Pancreas (tissue), 10 donors: ENCODE results near the gene HPS5. TPM values are rescaled to one million over a fixed set of nuclear protein-coding genes. Genes with fewer than 3 reads are reported as not detected.

Source experiments
- ATAC-seq, 4 donors: fragments of 200-7000 bp; cut with Tn5 transposase; one replicate each; pipeline versions ENCODE4 v1.8.0 to v1.9.1; 2020; ENCODE audit warnings: mild to moderate bottlenecking in 4 of 4, moderate library complexity in 4 of 4
- DNase-seq, 6 donors: peaks; one replicate each; pipeline ENCODE4 v3.0.0-alpha.2; 2020
- FAIRE-seq: peaks from 2 replicates; lab custom pipeline; 2012; peaks lifted over from hg19 to GRCh38; lab: Jason Lieb, UNC
- H3K27ac ChIP-seq, 4 donors: fragments of 200-600 bp; sonication (generic); 1 replicate in 3 of 4; 2 replicates in 1 of 4; pipeline versions ENCODE4 v1.5.0 to v1.8.0; 2020
- H3K27me3 ChIP-seq, 4 donors: fragments of 200-600 bp; one replicate each; pipeline ENCODE4 v1.8.0; 2021
- H3K36me3 ChIP-seq, 3 donors: fragments of 200-600 bp; sonication (generic) in 1 of 3; one replicate each; pipeline versions ENCODE4 v1.5.0 to v1.8.0; 2020 to 2021
- H3K4me1 ChIP-seq, 3 donors: fragments of 200-600 bp; one replicate each; pipeline ENCODE4 v1.8.0; 2021
- H3K4me3 ChIP-seq, 4 donors: fragments of 200-600 bp; sonication (generic) in 2 of 4; one replicate each; pipeline versions ENCODE4 v1.5.0 to v1.8.0; 2020 to 2021
- H3K9me3 ChIP-seq, 4 donors: fragments of 200-600 bp; one replicate each; pipeline ENCODE4 v1.8.0; 2021
- CTCF ChIP-seq, 4 donors: fragments of 200-600 bp; sonication (generic) in 3 of 4; IDR thresholded peaks; one replicate each; pipeline versions ENCODE4 v1.5.0 to v1.8.0; 2021; ENCODE audit warnings: antibody characterized with exemption in 4 of 4
- WGBS, 2 donors: extraction: QIAGEN DNeasy Blood & Tissue Kit; methylation state at CpG; one replicate each; pipeline ENCODE4 v1.1.7; 2013; 5-methylcytosine and 5-hydroxymethylcytosine counted together
- intact Hi-C, 3 donors: fragments of 100-400 bp; cut with DNase I; formaldehyde crosslinking; loops; one replicate each; pipeline versions ENCODE4 v1.11.1 to v1.14.2; 2022
- polyA plus RNA-seq, 2 donors: library from polyadenylated mRNA; stranded (reverse); fragments of 200-250 nt; gene quantifications; one replicate each; pipeline ENCODE4 v1.2.3, GENCODE V29; 2013
- total RNA-seq, 6 donors: library from RNA; stranded (reverse); fragmentation: NEBNext Ultra II Directional in 4 of 6; extraction: Animal tissue kit (Norgen Biotek cat#: 25700) in 4 of 6; gene quantifications; one replicate each; pipeline versions ENCODE4 v1.2.1 to v1.2.4, GENCODE V29; 2021 to 2023
- donor health status: healthy with polysubstance abuse.
- donor health status: DM: no; HTN: no; CAD: no; lungs with moderate emphysema.
- donor health status: DM: no; HTN: no; CAD: no.
- donor health status: control.
- donor health status: control.
- donor health status: Bipolar disorder and iron deficiency.
- donor health status: DM: yes; HTN: yes; CAD: no.
- donor health status: DM: no; HTN: no; CAD: no.
- donor health status: DM: no; HTN: no; CAD: no.
- donor health status: DM: yes; HTN: yes; CAD: no.

HPS5 gene
- total and polyA plus RNA-seq, 8 donors = 3.4 to 9.7 (median 6.7) TPM

GRCh38 chr11:18235394-18236334, 86.3 kb downstream of the HPS5 start:
- no peak for ATAC-seq
- 51 to 60% methylated on average over 8 of the region's 8 CpGs for WGBS, 2 donors
- Histone ChIP-seq H3K4me3 (no peak overlapping the region), H3K27ac (no peak overlapping the region), H3K4me1 (no peaks in the 10 kb centered on the region), H3K27me3 (peaks cover 0 to 3% (median 0%) of the 10 kb centered on the region in 4 donors), H3K36me3 (no peaks in the 10 kb centered on the region), H3K9me3 (no peaks in the 10 kb centered on the region)
- FAIRE-seq = no peak
- intact Hi-C loops = no loop called here
- DNase-seq = no peak
- no peak for TF ChIP-seq CTCF (IDR thresholded peaks at IDR 0.05)

DNA sequence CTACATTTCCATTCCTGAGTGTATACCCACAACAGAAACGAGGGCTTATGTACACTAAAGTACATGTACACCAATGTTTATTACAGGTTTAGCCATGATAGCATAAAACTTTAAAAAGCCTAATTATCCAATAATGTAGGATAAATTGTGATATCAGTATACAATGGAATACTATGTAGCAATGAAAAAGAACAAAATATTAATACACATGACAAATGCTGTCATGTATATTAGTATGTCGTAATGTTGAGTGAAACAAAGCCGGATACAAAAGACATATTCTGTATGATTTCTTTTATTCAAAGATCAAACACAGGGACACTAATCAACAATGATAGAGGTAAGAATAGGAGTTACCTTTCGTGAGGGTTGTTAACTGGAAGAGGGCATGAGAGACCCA, 88.0 kb downstream of the HPS5 start:
- FAIRE-seq (no peak), ATAC-seq (no peak), DNase-seq (no peak)
- no peak for TF ChIP-seq CTCF (IDR thresholded peaks at IDR 0.05)
- intact Hi-C loops = no loop called here
- Histone ChIP-seq H3K4me1 (no peaks in the 10 kb centered on the region), H3K9me3 (no peaks in the 10 kb centered on the region), H3K4me3 (no peak overlapping the region), H3K36me3 (no peaks in the 10 kb centered on the region), H3K27ac (no peak overlapping the region), H3K27me3 (no peaks in the 10 kb centered on the region)
- 77 to 88% methylated on average over 4 of the region's 4 CpGs for WGBS, 2 donors

- Histone ChIP-seq H3K27me3 (no peaks in the 10 kb centered on the region), H3K9me3 (no peaks in the 10 kb centered on the region), H3K4me1 (no peaks in the 10 kb centered on the region), H3K36me3 (no peaks in the 10 kb centered on the region), H3K27ac (no peak overlapping the region), H3K4me3 (no peak overlapping the region)
- TF ChIP-seq CTCF (IDR thresholded peaks at IDR 0.05) = no peak
- 75 to 90% methylated on average over 2 of the region's 2 CpGs for WGBS, 2 donors
- ATAC-seq = no peak
- DNase-seq = no peak
- no peak for FAIRE-seq
- intact Hi-C loops = no loop called here
Observed at GRCh38 chr11:18230859-18231258, 91.1 kb downstream of the HPS5 start.

GRCh38 chr11:18229501-18229900, 92.4 kb downstream of the HPS5 start:
- no peak for DNase-seq
- FAIRE-seq = no peak
- Histone ChIP-seq H3K27ac (no peak overlapping the region), H3K4me1 (no peaks in the 10 kb centered on the region), H3K9me3 (no peaks in the 10 kb centered on the region), H3K36me3 (no peaks in the 10 kb centered on the region), H3K4me3 (no peak overlapping the region), H3K27me3 (no peaks in the 10 kb centered on the region)
- 73 to 78% methylated on average over 2 to 3 of the region's 3 CpGs for WGBS, 2 donors
- TF ChIP-seq CTCF (IDR thresholded peaks at IDR 0.05) = no peak
- no peak for ATAC-seq
- intact Hi-C loops = no loop called here

Other genes with a start within 250 kb of the HPS5 start
- 1 to 10 TPM; 4.6 to 7.4 (median 5.5) TPM for gene SAAL1, start 216.1 kb downstream of the HPS5 start, total RNA-seq
- 1 to 10 TPM; 7.0 to 8.8 TPM for gene SAAL1, start 216.1 kb downstream of the HPS5 start, polyA plus RNA-seq
- not detected for gene MRGPRX3, start 189.6 kb downstream of the HPS5 start, total RNA-seq
- not detected for gene MRGPRX3, start 189.6 kb downstream of the HPS5 start, polyA plus RNA-seq
- not detected for gene MRGPRX4, start 149.3 kb downstream of the HPS5 start, total RNA-seq
- gene MRGPRX4, start 149.3 kb downstream of the HPS5 start, polyA plus RNA-seq = not detected
- under 1 TPM in 1 of 6 donors, not detected in 5; 0.44 TPM for gene SAA4, start 85.3 kb downstream of the HPS5 start, total RNA-seq
- not detected for gene SAA4, start 85.3 kb downstream of the HPS5 start, polyA plus RNA-seq
- 10 to 100 TPM in 3 of 6 donors, under 1 TPM in 1, not detected in 2; 0.59 to 22.0 (median 16.8) TPM for gene SAA2, start 73.5 kb downstream of the HPS5 start, total RNA-seq
- 1 to 10 TPM in 1 of 2 donors, under 1 TPM in 1; 0.49 to 3.3 TPM for gene SAA2, start 73.5 kb downstream of the HPS5 start, polyA plus RNA-seq
- gene SAA1, start 55.9 kb downstream of the HPS5 start, total RNA-seq = 10 to 100 TPM in 3 of 6 donors, 1 to 10 TPM in 2, under 1 TPM in 1; 0.67 to 77.9 (median 10.1) TPM
- gene SAA1, start 55.9 kb downstream of the HPS5 start, polyA plus RNA-seq = 10 to 100 TPM in 1 of 2 donors, 1 to 10 TPM in 1; 5.9 to 47.8 TPM
- 10 to 100 TPM; 13.9 to 23.1 (median 18.2) TPM for gene GTF2H1, start 427 bp upstream of the HPS5 start, total RNA-seq
- gene GTF2H1, start 427 bp upstream of the HPS5 start, polyA plus RNA-seq = 10 to 100 TPM; 11.9 to 20.5 TPM
- gene LDHA, start 72.4 kb upstream of the HPS5 start, total RNA-seq = 100 to 1,000 TPM in 3 of 6 donors, 10 to 100 TPM in 3; 66.2 to 223 (median 116) TPM
- 100 to 1,000 TPM in 1 of 2 donors, 10 to 100 TPM in 1; 75.8 to 100 TPM for gene LDHA, start 72.4 kb upstream of the HPS5 start, polyA plus RNA-seq
- under 1 TPM in 2 of 6 donors, not detected in 4; 0.47 to 0.86 TPM for gene LDHC, start 90.2 kb upstream of the HPS5 start, total RNA-seq
- gene LDHC, start 90.2 kb upstream of the HPS5 start, polyA plus RNA-seq = 1 to 10 TPM in 1 of 2 donors, under 1 TPM in 1; 0.38 to 1.3 TPM
- gene LDHAL6A, start 133.7 kb upstream of the HPS5 start, total RNA-seq = not detected
- gene LDHAL6A, start 133.7 kb upstream of the HPS5 start, polyA plus RNA-seq = under 1 TPM in 1 of 2 donors, not detected in 1; 0.02 TPM
- 10 to 100 TPM; 16.9 to 33.7 (median 22.2) TPM for gene TSG101, start 204.8 kb upstream of the HPS5 start, total RNA-seq
- 10 to 100 TPM; 15.7 to 32.7 TPM for gene TSG101, start 204.8 kb upstream of the HPS5 start, polyA plus RNA-seq